H1 (cell line): ENCODE measurements around the gene ATP11A. TPM values are rescaled to one million over a fixed set of nuclear protein-coding genes. Genes with fewer than 3 reads are reported as not detected.

ENCODE experiments used
- CTCF ChIA-PET: fragments of 300-600 bp; sonication (Branson Sonifier 250); formaldehyde crosslinking; loops from one replicate; lab custom pipeline; 2021; ENCODE audit not compliant: partially characterized antibody; lab: Charles Lee
- POLR2A ChIA-PET: fragments of 300-600 bp; sonication (Branson Sonifier 250); formaldehyde crosslinking; loops from one replicate; lab custom pipeline; 2021; ENCODE audit warnings: inconsistent platforms; ENCODE audit not compliant: partially characterized antibody; lab: Charles Lee
- DNase-seq, 2 experiments: peaks; one replicate each; pipeline versions ENCODE4 v3.0.0 to v3.0.0-alpha.2; 2010 to 2022; ENCODE audit warnings: low spot score in 2 of 2, low read depth in 1 of 2, mixed read lengths in 1 of 2
- FAIRE-seq: peaks from 2 replicates; lab custom pipeline; 2011; peaks lifted over from hg19 to GRCh38; lab: Jason Lieb, UNC
- H2AFZ ChIP-seq: 2 replicates; pipeline ENCODE4 v1.8.1; 2012; ENCODE audit warnings: low read length, inconsistent platforms
- H2AK5ac ChIP-seq: 2 replicates; pipeline ENCODE4 v1.6.1; 2013; ENCODE audit warnings: low read depth, low read length
- H2BK120ac ChIP-seq: replicated peaks from 2 replicates; pipeline ENCODE3; 2013; ENCODE audit warnings: low read depth, low read length, inconsistent platforms
- H2BK12ac ChIP-seq: 2 replicates; pipeline ENCODE4 v1.6.1; 2013; ENCODE audit warnings: low read depth, low read length
- H2BK15ac ChIP-seq: 2 replicates; pipeline ENCODE4 v1.6.1; 2013; ENCODE audit warnings: low read length
- H2BK20ac ChIP-seq: 2 replicates; pipeline ENCODE4 v1.6.1; 2013; ENCODE audit warnings: low read length
- H2BK5ac ChIP-seq: 2 replicates; pipeline ENCODE4 v1.6.1; 2013; ENCODE audit warnings: low read depth, low read length
- H3K14ac ChIP-seq: 2 replicates; pipeline ENCODE4 v1.6.1; 2013; ENCODE audit warnings: inconsistent platforms; ENCODE audit not compliant: insufficient read length
- H3K18ac ChIP-seq: 2 replicates; pipeline ENCODE4 v1.6.1; 2013; ENCODE audit warnings: low read length; ENCODE audit errors: extremely low read depth
- H3K23ac ChIP-seq: 2 replicates; pipeline ENCODE4 v1.6.1; 2013; ENCODE audit warnings: inconsistent platforms; ENCODE audit not compliant: insufficient read length
- H3K23me2 ChIP-seq: 2 replicates; pipeline ENCODE4 v1.6.1; 2013; ENCODE audit warnings: low read depth, low read length
- H3K27ac ChIP-seq: 2 replicates; pipeline ENCODE4 v1.6.1; 2011; ENCODE audit warnings: low read depth, low read length, inconsistent platforms
- H3K27me3 ChIP-seq, 4 experiments: replicated peaks in 1 of 4; 1 replicate in 1 of 4; 2 replicates in 3 of 4; pipeline versions ENCODE4 v1.6.1 to v1.8.1; 2011 to 2013; ENCODE audit warnings: low read length in 3 of 4, mild to moderate bottlenecking in 3 of 4, inconsistent platforms in 2 of 4, mixed read lengths in 2 of 4, moderate library complexity in 1 of 4; ENCODE audit not compliant: control insufficient read depth in 3 of 4, insufficient read depth in 3 of 4; ENCODE audit errors: extremely low read depth in 1 of 4
- H3K36me3 ChIP-seq, 4 experiments: 2 replicates each; pipeline versions ENCODE4 v1.6.1 to v1.8.1; 2011 to 2013; ENCODE audit warnings: mild to moderate bottlenecking in 4 of 4, low read length in 3 of 4, moderate library complexity in 2 of 4, control low read depth in 1 of 4, inconsistent platforms in 1 of 4; ENCODE audit not compliant: insufficient read depth in 4 of 4, control insufficient read depth in 2 of 4
- H3K4ac ChIP-seq: replicated peaks from 2 replicates; pipeline ENCODE3; 2013; ENCODE audit warnings: low read length, low read depth, mixed read lengths, inconsistent platforms; ENCODE audit not compliant: insufficient read length
- H3K4me1 ChIP-seq, 4 experiments: replicated peaks in 1 of 4; 1 replicate in 1 of 4; 2 replicates in 3 of 4; pipeline versions ENCODE4 v1.6.1 to v1.8.1; 2011 to 2013; ENCODE audit warnings: low read length in 3 of 4, inconsistent platforms in 2 of 4, mixed read lengths in 1 of 4; ENCODE audit not compliant: insufficient read depth in 4 of 4, control insufficient read depth in 3 of 4
- H3K4me2 ChIP-seq, 2 experiments: 2 replicates each; pipeline versions ENCODE4 v1.6.1 to v1.8.1; 2011 to 2013; ENCODE audit warnings: low read depth in 2 of 2, low read length in 2 of 2, control low read depth in 1 of 2, inconsistent platforms in 1 of 2, mild to moderate bottlenecking in 1 of 2; ENCODE audit not compliant: insufficient read depth in 1 of 2
- H3K4me3 ChIP-seq, 4 experiments: fragments of 200-600, 300-600 bp in 1 of 4; sonication (generic), shearing (Covaris generic), sonication (Bioruptor Twin) in 1 of 4; 2 replicates each; pipeline versions ENCODE4 v1.5.1 to v1.8.1; 2011 to 2016; ENCODE audit warnings: low read length in 4 of 4, low read depth in 3 of 4, control low read depth in 2 of 4, inconsistent platforms in 2 of 4, mild to moderate bottlenecking in 2 of 4, mixed read lengths in 1 of 4, moderate library complexity in 1 of 4; ENCODE audit not compliant: insufficient read depth in 2 of 4; ENCODE audit errors: extremely low read depth in 1 of 4
- H3K56ac ChIP-seq: replicated peaks from 2 replicates; pipeline ENCODE3; 2013; ENCODE audit warnings: low read depth, mild to moderate bottlenecking, mixed read lengths, low read length, inconsistent platforms; ENCODE audit not compliant: insufficient read length
- H3K79me1 ChIP-seq: 2 replicates; pipeline ENCODE4 v1.6.1; 2013; ENCODE audit warnings: low read depth, low read length, control low read depth
- H3K79me2 ChIP-seq, 2 experiments: 2 replicates each; pipeline versions ENCODE4 v1.6.1 to v1.8.1; 2012 to 2013; ENCODE audit warnings: low read length in 2 of 2, mild to moderate bottlenecking in 2 of 2, inconsistent platforms in 1 of 2; ENCODE audit not compliant: insufficient read depth in 2 of 2, control insufficient read depth in 1 of 2
- H3K9ac ChIP-seq, 4 experiments: replicated peaks in 1 of 4; 1 replicate in 1 of 4; 2 replicates in 3 of 4; pipeline versions ENCODE4 v1.6.1 to v1.8.1; 2011 to 2013; ENCODE audit warnings: low read depth in 3 of 4, low read length in 3 of 4, control low read depth in 2 of 4, mild to moderate bottlenecking in 2 of 4, moderate library complexity in 2 of 4, inconsistent platforms in 1 of 4; ENCODE audit errors: extremely low read depth in 1 of 4
- H3K9me3 ChIP-seq, 2 experiments: 2 replicates each; pipeline versions ENCODE4 v1.6.1 to v1.8.1; 2012 to 2013; ENCODE audit warnings: mild to moderate bottlenecking in 2 of 2, moderate library complexity in 2 of 2, control low read depth in 1 of 2, inconsistent platforms in 1 of 2, low read depth in 1 of 2, low read length in 1 of 2, mixed read lengths in 1 of 2; ENCODE audit not compliant: insufficient read depth in 2 of 2
- H4K20me1 ChIP-seq, 2 experiments: replicated peaks in 1 of 2; 2 replicates each; pipeline versions ENCODE3 to v1.8.1; 2011 to 2013; ENCODE audit warnings: inconsistent platforms in 2 of 2, low read length in 2 of 2, mild to moderate bottlenecking in 1 of 2; ENCODE audit not compliant: insufficient read depth in 2 of 2, control insufficient read depth in 1 of 2
- H4K5ac ChIP-seq: 2 replicates; pipeline ENCODE4 v1.6.1; 2013; ENCODE audit warnings: low read length, low read depth, mixed read lengths, inconsistent platforms; ENCODE audit not compliant: insufficient read length
- H4K8ac ChIP-seq: 2 replicates; pipeline ENCODE4 v1.8.0; 2013; ENCODE audit warnings: mild to moderate bottlenecking, moderate library complexity, low read length, inconsistent platforms; ENCODE audit not compliant: insufficient read depth; ENCODE audit errors: extremely low read depth
- H4K91ac ChIP-seq: replicated peaks from 2 replicates; pipeline ENCODE3; 2013; ENCODE audit warnings: low read length, mixed read lengths, inconsistent platforms; ENCODE audit not compliant: insufficient read length
- ATF2 ChIP-seq: IDR thresholded peaks from 2 replicates; pipeline ENCODE4 v1.6.1; 2012; ENCODE audit warnings: low read length, inconsistent platforms
- JUND ChIP-seq: IDR thresholded peaks from 2 replicates; pipeline ENCODE4 v1.6.1; 2011; ENCODE audit warnings: mild to moderate bottlenecking, improper control_type of control experiment, low read length
- POU5F1 ChIP-seq: IDR thresholded peaks from 2 replicates; pipeline ENCODE4 v1.6.1; 2011; ENCODE audit warnings: low read depth, mild to moderate bottlenecking, low read length, moderate library complexity
- RXRA ChIP-seq: IDR thresholded peaks from 2 replicates; pipeline ENCODE4 v1.6.1; 2011; ENCODE audit warnings: low read depth, mild to moderate bottlenecking, low read length, moderate library complexity; ENCODE audit not compliant: insufficient read depth
- SUZ12 ChIP-seq: fragments of 200-600 bp; sonication (generic); IDR thresholded peaks from 2 replicates; pipeline ENCODE4 v1.6.1; 2012; ENCODE audit warnings: mild to moderate bottlenecking, inconsistent platforms, low read length, moderate library complexity, mixed read lengths
- ZNF274 ChIP-seq: IDR thresholded peaks from 2 replicates; pipeline ENCODE4 v1.7.0; 2012; ENCODE audit warnings: low read length, borderline replicate concordance; ENCODE audit errors: extremely low read depth
- WGBS, 2 experiments: shearing (Covaris generic) in 1 of 2; methylation state at CpG; one replicate each; pipeline versions ENCODE4 v1.1.6 to v1.1.7; 2013 to 2015; ENCODE audit warnings: low lambda C conversion rate in 2 of 2, mixed read lengths in 2 of 2, inconsistent platforms in 1 of 2, low coverage in 1 of 2, missing lambda C conversion rate in 1 of 2; ENCODE audit not compliant: insufficient replicate concordance in 2 of 2, insufficient coverage in 1 of 2, insufficient read length in 1 of 2; ENCODE audit errors: extremely low coverage in 1 of 2, missing lambda C conversion rate in 1 of 2; 5-methylcytosine and 5-hydroxymethylcytosine counted together
- polyA plus RNA-seq, 7 experiments: library from polyadenylated mRNA; depleted of rRNA in 3 of 7; stranded (reverse) in 5 of 7; unstranded in 2 of 7; fragments of >200 nt in 5 of 7; fragments of 200-250 nt in 2 of 7; gene quantifications; 1 replicate in 5 of 7; 2 replicates in 1 of 7; 4 replicates in 1 of 7; pipeline versions ENCODE4 v1.2.1 to v1.2.3, GENCODE V29; 2011 to 2013; ENCODE audit warnings: missing spikeins in 2 of 7, mixed read lengths in 2 of 7
- total RNA-seq: library from RNA; stranded (reverse); fragmentation: NEBNext Ultra II Directional; extraction: Animal tissue kit (Norgen Biotek cat#: 25700); gene quantifications from 2 replicates; pipeline ENCODE4 v1.2.1, GENCODE V29; 2021

ATP11A gene
- total and polyA plus RNA-seq, 2 of the 8 experiments (the other 6 are each of a cell fraction or from before 2014, with no cell fraction given) = 28.8 to 72.9 TPM

GRCh38 chr13:112899281-112900225 is 209.7 kb downstream of the ATP11A start:
- Histone ChIP-seq H4K8ac (no peak overlapping the region; the same call in 1 of the 2 replicates), H3K4me1 (peaks cover 4 to 44% (median 26%) of the 10 kb centered on the region in 4 experiments), H4K5ac (no peak overlapping the region), H3K79me2 (peaks cover 0 to 8% of the 10 kb centered on the region in 2 experiments; a peak in 1 of 4 replicates), H2BK5ac (no peak overlapping the region), H3K9ac (no peak overlapping the region), H4K20me1 (peaks cover 0 to 12% of the 10 kb centered on the region in 2 experiments), H2AFZ (no peak overlapping the region), H3K27me3 (no peaks in the 10 kb centered on the region), H2BK15ac (no peak overlapping the region), H3K36me3 (peaks cover 0 to 5% (median 0%) of the 10 kb centered on the region in 4 experiments; a peak in 2 of 8 replicates), H4K91ac (no peak overlapping the region), H3K4ac (no peak overlapping the region), H3K79me1 (peaks cover 2% of the 10 kb centered on the region; the same call in 1 of the 2 replicates), H2BK20ac (peak overlapping the region; percentile 83; the same call in 1 of the 2 replicates), H2BK120ac (no peak overlapping the region), H3K27ac (no peak overlapping the region), H3K14ac (no peak overlapping the region), H3K23ac (no peak overlapping the region), H3K4me3 (no peak overlapping the region), H3K56ac (no peak overlapping the region), H3K18ac (no peak overlapping the region), H3K9me3 (no peaks in the 10 kb centered on the region), H2AK5ac (no peak overlapping the region), H3K4me2 (no peak overlapping the region), H3K23me2 (peaks cover 3% of the 10 kb centered on the region; the same call in 1 of the 2 replicates), H2BK12ac (no peak overlapping the region)
- ChIA-PET POLR2A (interaction anchor here (0.6 to 1.9 kb wide), 2 partner anchors 27 to 38 kb away, joined by 3 to 4 read pairs; no protein-coding TSS in a partner anchor), CTCF (interaction anchor here (1.5 to 1.6 kb wide), 2 partner anchors 8 to 32 kb away, joined by 4 read pairs; no protein-coding TSS in a partner anchor)
- FAIRE-seq (no peak), DNase-seq (no peak)
- 96% methylated on average over 27 of the region's 29 CpGs; no CpG with 5 or more reads in 1 of the 2 experiments for WGBS, 2 experiments
- no peak for TF ChIP-seq SUZ12
- TF ChIP-seq ZNF274 = no peak
- TF ChIP-seq ATF2 = no peak
- TF ChIP-seq RXRA = no peak
- TF ChIP-seq POU5F1 = no peak
- no peak for TF ChIP-seq JUND
